ENCODE results near the gene SYNE4.
A peak's percentile ranks its signal among the peaks of the same experiment; 100 is the strongest.
"Not testable (repeated sequence)": the region's sequence is repeated elsewhere in the genome, so short reads cannot be mapped to it uniquely, and the experiment has no call there.

SYNE4 gene

DNA sequence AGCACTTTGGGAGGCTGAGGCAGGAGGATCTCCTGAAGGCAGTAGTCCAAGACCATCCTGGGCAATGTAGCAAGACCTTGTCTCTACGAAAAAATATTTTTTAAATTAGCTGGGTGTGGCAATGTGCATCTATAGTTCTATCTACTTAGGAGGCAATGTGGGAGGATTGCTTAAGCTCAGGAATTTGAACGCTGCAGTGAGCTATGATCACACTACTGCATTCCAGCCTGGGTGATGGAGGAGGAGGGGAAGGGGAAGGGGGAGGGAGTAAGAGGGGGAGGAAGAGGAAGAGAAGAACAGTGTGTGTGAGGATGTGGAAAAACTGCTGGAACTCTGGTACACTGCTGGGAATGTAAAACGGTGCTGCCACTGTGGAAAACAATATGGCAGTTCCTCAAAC is 33.2 kb upstream of the SYNE4 start:
- no CpG with 5 or more reads among the region's 3 CpGs for WGBS (ENCODE audit: insufficient coverage, insufficient read length)
- Histone ChIP-seq H3K9me3 (ENCODE audit: control insufficient read depth, insufficient read depth, low read length) (no peaks in the 10 kb centered on the region), H3K27ac (ENCODE audit: low read length) (no peak overlapping the region), H3K4me1 (ENCODE audit: control insufficient read depth, insufficient read depth, low read length) (no peaks in the 10 kb centered on the region), H3K36me3 (ENCODE audit: control insufficient read depth, insufficient read depth, low read length) (no peaks in the 10 kb centered on the region), H3K4me3 (ENCODE audit: low read length) (no peak overlapping the region), H3K27me3 (ENCODE audit: control insufficient read depth, insufficient read depth, low read length) (no peaks in the 10 kb centered on the region)
- no peak for DNase-seq (ENCODE audit: low read depth, low spot score)

GRCh38 chr19:36041092-36041491 is 32.5 kb upstream of the SYNE4 start:
- not testable (repeated sequence) for H3K4me1 ChIP-seq (ENCODE audit: control insufficient read depth, insufficient read depth, low read length); DNase-seq (ENCODE audit: low read depth, low spot score); H3K27me3 ChIP-seq (ENCODE audit: control insufficient read depth, insufficient read depth, low read length); H3K36me3 ChIP-seq (ENCODE audit: control insufficient read depth, insufficient read depth, low read length); H3K9me3 ChIP-seq (ENCODE audit: control insufficient read depth, insufficient read depth, low read length); H3K4me3 ChIP-seq (ENCODE audit: low read length); H3K27ac ChIP-seq (ENCODE audit: low read length)
- WGBS (ENCODE audit: insufficient coverage, insufficient read length) = no CpG with 5 or more reads among the region's 6 CpGs

DNA sequence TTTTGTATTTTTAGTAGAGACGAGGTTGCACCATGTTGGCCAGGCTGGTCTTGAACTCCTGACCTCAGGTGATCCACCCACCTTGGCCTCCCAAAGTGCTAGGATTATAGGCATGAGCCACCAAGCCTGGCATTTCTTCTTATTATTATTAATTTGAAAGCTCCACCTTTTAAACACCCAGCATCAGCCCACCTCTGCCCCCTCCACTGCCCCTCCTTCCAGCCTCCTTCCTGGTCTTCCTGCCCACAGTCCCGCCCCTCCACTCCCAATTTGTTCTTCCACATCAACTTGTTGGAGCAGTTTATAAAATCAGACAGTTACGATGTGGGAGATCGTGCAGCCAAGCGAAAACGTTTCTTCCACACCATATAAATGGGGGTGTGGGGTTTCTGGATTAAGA is 31.9 kb upstream of the SYNE4 start:
- no peak for DNase-seq (ENCODE audit: low read depth, low spot score)
- Histone ChIP-seq H3K27ac (ENCODE audit: low read length) (no peak overlapping the region), H3K4me3 (ENCODE audit: low read length) (no peak overlapping the region), H3K9me3 (ENCODE audit: control insufficient read depth, insufficient read depth, low read length) (no peaks in the 10 kb centered on the region), H3K27me3 (ENCODE audit: control insufficient read depth, insufficient read depth, low read length) (no peaks in the 10 kb centered on the region), H3K4me1 (ENCODE audit: control insufficient read depth, insufficient read depth, low read length) (no peaks in the 10 kb centered on the region), H3K36me3 (ENCODE audit: control insufficient read depth, insufficient read depth, low read length) (no peaks in the 10 kb centered on the region)
- WGBS (ENCODE audit: insufficient coverage, insufficient read length) = no CpG with 5 or more reads among the region's 6 CpGs

DNA sequence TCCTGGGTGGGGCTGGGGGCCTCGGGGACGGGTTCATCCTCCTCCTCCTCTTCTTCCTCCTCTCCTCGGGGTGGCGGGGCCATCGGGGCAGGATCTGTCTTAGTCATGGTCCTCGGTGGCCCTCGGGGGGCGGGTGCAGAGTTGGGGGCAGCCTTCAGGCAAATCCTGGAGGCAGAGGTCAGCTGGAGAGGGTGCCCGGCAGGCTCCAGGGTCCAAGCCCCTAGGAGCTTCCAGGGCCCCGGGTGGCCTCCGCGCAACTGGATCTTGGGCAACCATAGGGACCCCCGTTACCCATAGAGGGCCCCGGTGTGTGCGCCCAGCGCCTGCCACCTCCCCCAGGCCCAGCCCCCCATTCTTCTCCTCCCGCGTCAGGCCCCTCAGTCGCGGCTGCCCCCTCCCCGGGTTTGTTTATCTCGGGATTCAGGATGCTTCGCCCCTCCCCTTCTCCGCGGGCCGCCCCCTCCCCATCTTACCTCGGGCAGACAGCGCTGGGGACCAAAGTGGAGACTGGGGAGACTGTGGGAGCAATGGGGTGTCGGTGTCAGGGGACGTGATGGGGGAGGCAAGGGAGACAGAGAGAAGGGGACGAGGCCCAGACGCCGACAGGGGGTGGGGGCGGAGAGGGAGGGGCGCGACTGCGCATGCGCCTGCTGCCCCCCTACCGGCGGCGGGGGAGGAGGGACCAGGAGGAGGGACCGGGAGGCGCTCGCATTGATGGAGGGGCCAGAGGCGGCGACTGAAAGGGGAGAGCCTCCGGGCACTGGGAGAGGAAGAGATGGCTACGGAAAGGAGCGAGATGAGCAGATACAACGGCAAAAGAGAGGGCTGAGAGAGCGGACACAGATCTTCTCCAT is 23.9 kb upstream of the SYNE4 start, which contains the start of gene CLIP3:
Gene CLIP3 (minus strand): TSS at position 623 of the 854 bp plus-strand sequence. CDS start 516 bp downstream, at position 107.
- Histone ChIP-seq H3K36me3 (ENCODE audit: control insufficient read depth, insufficient read depth, low read length) (no peaks in the 10 kb centered on the region), H3K4me3 (ENCODE audit: low read length) (peak within 1 kb of the TSS; percentile 86; the same call in 1 of the 2 replicates), H3K27me3 (ENCODE audit: control insufficient read depth, insufficient read depth, low read length) (no peaks in the 10 kb centered on the region), H3K4me1 (ENCODE audit: control insufficient read depth, insufficient read depth, low read length) (no peaks in the 10 kb centered on the region), H3K9me3 (ENCODE audit: control insufficient read depth, insufficient read depth, low read length) (no peaks in the 10 kb centered on the region), H3K27ac (ENCODE audit: low read length) (no peak within 1 kb of the TSS)
- WGBS (ENCODE audit: insufficient coverage, insufficient read length) = no CpG with 5 or more reads among the region's 51 CpGs
- DNase-seq (ENCODE audit: low read depth, low spot score) = no peak

GRCh38 chr19:36031308-36031707 is 22.7 kb upstream of the SYNE4 start:
- H3K9me3 ChIP-seq (ENCODE audit: control insufficient read depth, insufficient read depth, low read length) = no peaks in the 10 kb centered on the region
- no peaks in the 10 kb centered on the region; the same call in 1 of the 2 replicates for H3K36me3 ChIP-seq (ENCODE audit: control insufficient read depth, insufficient read depth, low read length)
- WGBS (ENCODE audit: insufficient coverage, insufficient read length) = no CpG with 5 or more reads among the region's 6 CpGs
- H3K4me1 ChIP-seq (ENCODE audit: control insufficient read depth, insufficient read depth, low read length) = no peaks in the 10 kb centered on the region; the same call in 1 of the 2 replicates
- no peaks in the 10 kb centered on the region for H3K27me3 ChIP-seq (ENCODE audit: control insufficient read depth, insufficient read depth, low read length)
- no peak for DNase-seq (ENCODE audit: low read depth, low spot score)
- H3K4me3 ChIP-seq (ENCODE audit: low read length) = no peak overlapping the region
- no peak overlapping the region for H3K27ac ChIP-seq (ENCODE audit: low read length)

- no peaks in the 10 kb centered on the region for H3K9me3 ChIP-seq (ENCODE audit: control insufficient read depth, insufficient read depth, low read length)
- DNase-seq (ENCODE audit: low read depth, low spot score) = no peak
These were observed 21.9 kb upstream of the SYNE4 start for GRCh38 chr19:36030264-36031148.

GRCh38 chr19:36028313-36029041 is 19.9 kb upstream of the SYNE4 start:
- no peak overlapping the region for H3K27ac ChIP-seq (ENCODE audit: low read length)
- no peaks in the 10 kb centered on the region for H3K27me3 ChIP-seq (ENCODE audit: control insufficient read depth, insufficient read depth, low read length)
- H3K9me3 ChIP-seq (ENCODE audit: control insufficient read depth, insufficient read depth, low read length) = no peaks in the 10 kb centered on the region
- no peak overlapping the region for H3K4me3 ChIP-seq (ENCODE audit: low read length)
- no peak for DNase-seq (ENCODE audit: low read depth, low spot score)
- WGBS (ENCODE audit: insufficient coverage, insufficient read length) = no CpG with 5 or more reads among the region's 10 CpGs
- peaks cover 8% of the 10 kb centered on the region for H3K36me3 ChIP-seq (ENCODE audit: control insufficient read depth, insufficient read depth, low read length)
- no peaks in the 10 kb centered on the region; the same call in 1 of the 2 replicates for H3K4me1 ChIP-seq (ENCODE audit: control insufficient read depth, insufficient read depth, low read length)

More at GRCh38 chr19:36030264-36031148, 21.9 kb upstream of the SYNE4 start:
- Histone ChIP-seq H3K4me3 (ENCODE audit: low read length) (no peak overlapping the region), H3K36me3 (ENCODE audit: control insufficient read depth, insufficient read depth, low read length) (no peaks in the 10 kb centered on the region; the same call in 1 of the 2 replicates), H3K27me3 (ENCODE audit: control insufficient read depth, insufficient read depth, low read length) (no peaks in the 10 kb centered on the region), H3K4me1 (ENCODE audit: control insufficient read depth, insufficient read depth, low read length) (no peaks in the 10 kb centered on the region; the same call in 1 of the 2 replicates), H3K27ac (ENCODE audit: low read length) (no peak overlapping the region)
- no CpG with 5 or more reads among the region's 8 CpGs for WGBS (ENCODE audit: insufficient coverage, insufficient read length)

DNA sequence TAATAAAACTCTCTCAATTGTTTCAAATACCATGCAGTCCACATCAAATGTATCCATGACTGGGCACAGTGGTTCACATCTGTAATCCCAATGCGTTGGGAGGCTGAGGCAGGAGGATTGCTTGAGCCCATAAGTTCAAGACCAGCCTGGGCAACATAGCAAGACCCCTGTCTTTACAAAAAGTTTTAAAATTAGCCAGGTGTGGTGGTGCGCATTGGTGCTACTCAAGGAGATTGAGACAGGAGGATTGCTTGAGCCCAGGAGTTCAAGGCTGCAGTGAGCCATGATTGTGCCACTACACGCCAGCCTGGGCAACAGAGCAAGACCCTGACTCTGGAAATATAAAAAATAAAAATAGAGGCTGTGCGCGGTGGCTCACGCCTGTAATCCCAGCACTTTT is 19.1 kb upstream of the SYNE4 start:
- Histone ChIP-seq H3K9me3 (ENCODE audit: control insufficient read depth, insufficient read depth, low read length) (no peaks in the 10 kb centered on the region), H3K4me1 (ENCODE audit: control insufficient read depth, insufficient read depth, low read length) (no peaks in the 10 kb centered on the region; the same call in 1 of the 2 replicates), H3K36me3 (ENCODE audit: control insufficient read depth, insufficient read depth, low read length) (peaks cover 8% of the 10 kb centered on the region), H3K4me3 (ENCODE audit: low read length) (no peak overlapping the region), H3K27me3 (ENCODE audit: control insufficient read depth, insufficient read depth, low read length) (no peaks in the 10 kb centered on the region), H3K27ac (ENCODE audit: low read length) (no peak overlapping the region)
- WGBS (ENCODE audit: insufficient coverage, insufficient read length) = no CpG with 5 or more reads among the region's 6 CpGs
- DNase-seq (ENCODE audit: low read depth, low spot score) = no peak

DNA sequence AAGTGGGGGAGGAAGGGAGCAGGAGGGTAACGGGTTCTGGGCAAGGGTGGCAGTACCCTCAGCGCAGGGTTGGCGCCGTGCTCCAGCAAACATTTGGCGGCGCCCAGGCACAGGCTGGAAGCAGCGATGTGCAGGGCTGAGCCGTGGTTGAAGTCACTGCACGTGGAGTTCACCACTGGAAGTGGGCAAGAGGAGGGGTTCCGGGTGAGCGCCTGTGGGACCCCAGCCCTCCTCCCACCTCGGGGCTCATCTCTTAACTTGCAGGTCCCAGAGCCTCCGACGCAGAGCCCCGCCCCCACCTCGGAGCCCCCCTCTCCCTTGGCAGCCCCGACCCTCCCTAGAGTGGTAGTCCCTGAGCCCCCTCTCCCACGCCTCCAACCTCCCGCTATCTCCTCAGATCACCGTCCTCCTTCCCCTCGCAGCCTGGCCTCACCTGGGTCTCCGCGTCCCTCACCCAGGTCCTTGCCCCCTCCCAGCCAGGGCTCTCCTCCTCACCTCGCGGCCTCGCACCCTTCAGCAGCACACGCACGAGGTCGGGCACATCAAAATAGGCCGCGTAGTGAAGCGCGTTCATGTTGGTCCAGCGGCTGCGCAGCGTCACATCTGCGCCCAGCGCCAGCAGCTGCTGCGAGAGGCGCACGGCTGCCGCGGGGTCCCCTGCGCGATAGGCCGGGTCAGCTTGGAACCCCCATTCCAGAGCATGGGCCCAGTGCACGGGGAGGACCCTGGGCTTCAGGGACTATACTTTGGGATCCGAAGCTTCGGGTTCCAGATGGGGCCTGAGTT is 17.7 kb upstream of the SYNE4 start:
- no CpG with 5 or more reads among the region's 49 CpGs for WGBS (ENCODE audit: insufficient coverage, insufficient read length)
- Histone ChIP-seq H3K4me1 (ENCODE audit: control insufficient read depth, insufficient read depth, low read length) (no peaks in the 10 kb centered on the region; the same call in 1 of the 2 replicates), H3K27ac (ENCODE audit: low read length) (no peak overlapping the region), H3K27me3 (ENCODE audit: control insufficient read depth, insufficient read depth, low read length) (no peaks in the 10 kb centered on the region), H3K36me3 (ENCODE audit: control insufficient read depth, insufficient read depth, low read length) (peaks cover 8% of the 10 kb centered on the region), H3K9me3 (ENCODE audit: control insufficient read depth, insufficient read depth, low read length) (no peaks in the 10 kb centered on the region), H3K4me3 (ENCODE audit: low read length) (no peak overlapping the region)
- no peak for DNase-seq (ENCODE audit: low read depth, low spot score)
